OCI-LY3 (cell line): ENCODE measurements around the gene TNFRSF4.

Experiments used
- EZH2phosphoT487 ChIP-seq: fragments of 200-600 bp; shearing (Covaris generic); IDR thresholded peaks from 2 replicates; pipeline ENCODE4 v1.6.1; 2018; ENCODE audit warnings: antibody characterized with exemption, mixed run types, low read depth
- TF ChIP-seq, protein P1 (sequence below): fragments of 200-600, 300-600 bp; sonication (generic); IDR thresholded peaks from 2 replicates; pipeline ENCODE4 v1.5.1; 2014; ENCODE audit warnings: antibody characterized with exemption, low read length, low read depth

DNA sequence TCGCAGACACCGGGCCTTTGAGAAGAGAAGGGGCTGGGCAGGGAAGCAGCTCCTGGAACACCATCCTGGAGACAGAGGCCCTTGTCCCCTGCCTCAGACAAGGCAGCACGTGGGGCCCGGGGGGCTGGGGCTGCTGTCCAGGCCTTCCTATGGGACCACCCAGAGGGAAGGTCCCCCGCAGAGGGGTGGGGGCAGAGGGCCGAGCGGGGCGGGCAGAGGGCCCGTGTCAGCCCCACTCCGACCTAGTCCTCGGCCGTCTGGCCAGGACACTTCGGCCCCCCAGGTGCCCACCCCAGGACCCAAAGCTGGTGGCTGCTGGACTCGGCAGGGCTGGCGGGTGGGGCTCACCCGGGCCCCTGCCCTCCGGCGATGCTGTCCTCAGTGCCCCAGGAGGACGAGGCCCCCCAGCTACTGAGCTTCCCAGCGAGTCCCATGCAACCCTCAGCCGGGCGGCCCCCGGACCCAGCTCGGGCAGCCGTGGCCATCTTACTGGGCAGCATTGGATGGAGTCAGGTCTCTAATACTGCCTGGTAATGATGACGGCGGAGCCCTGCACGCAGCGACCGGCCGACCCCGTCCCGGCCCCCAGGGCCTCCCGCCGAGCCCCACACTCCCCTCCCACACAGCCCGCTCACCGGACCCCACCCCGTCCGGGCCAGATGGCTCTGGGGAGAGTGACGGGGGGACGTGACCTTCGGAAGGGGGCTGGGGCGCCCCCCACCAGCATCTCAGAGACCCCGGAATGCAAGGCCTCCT, 47.1 kb downstream of the TNFRSF4 start:
- TF ChIP-seq, protein P1, sequence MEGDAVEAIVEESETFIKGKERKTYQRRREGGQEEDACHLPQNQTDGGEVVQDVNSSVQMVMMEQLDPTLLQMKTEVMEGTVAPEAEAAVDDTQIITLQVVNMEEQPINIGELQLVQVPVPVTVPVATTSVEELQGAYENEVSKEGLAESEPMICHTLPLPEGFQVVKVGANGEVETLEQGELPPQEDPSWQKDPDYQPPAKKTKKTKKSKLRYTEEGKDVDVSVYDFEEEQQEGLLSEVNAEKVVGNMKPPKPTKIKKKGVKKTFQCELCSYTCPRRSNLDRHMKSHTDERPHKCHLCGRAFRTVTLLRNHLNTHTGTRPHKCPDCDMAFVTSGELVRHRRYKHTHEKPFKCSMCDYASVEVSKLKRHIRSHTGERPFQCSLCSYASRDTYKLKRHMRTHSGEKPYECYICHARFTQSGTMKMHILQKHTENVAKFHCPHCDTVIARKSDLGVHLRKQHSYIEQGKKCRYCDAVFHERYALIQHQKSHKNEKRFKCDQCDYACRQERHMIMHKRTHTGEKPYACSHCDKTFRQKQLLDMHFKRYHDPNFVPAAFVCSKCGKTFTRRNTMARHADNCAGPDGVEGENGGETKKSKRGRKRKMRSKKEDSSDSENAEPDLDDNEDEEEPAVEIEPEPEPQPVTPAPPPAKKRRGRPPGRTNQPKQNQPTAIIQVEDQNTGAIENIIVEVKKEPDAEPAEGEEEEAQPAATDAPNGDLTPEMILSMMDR, result no peak
- no peak for TF ChIP-seq EZH2phosphoT487
